HCT116 (cell line): ENCODE data around the gene SELENOH. TPM values are rescaled to one million over a fixed set of nuclear protein-coding genes. Genes with fewer than 3 reads are reported as not detected.

Experiments used
- ATAC-seq: fragments of 200-7000 bp; cut with Tn5 transposase; 2 replicates; pipeline ENCODE4 v1.9.1; 2020; ENCODE audit warnings: mild to moderate bottlenecking, moderate library complexity
- Bru-seq: library from RNA; stranded (reverse); fragments of 400-500 nt; gene quantifications from one replicate; lab custom pipeline; 2021; lab: Mats Ljungman, UMichigan
- BruChase-seq, 2 experiments: library from RNA; stranded (reverse); fragments of 400-500 nt; gene quantifications; one replicate each; lab custom pipeline; 2021; lab: Mats Ljungman, UMichigan
- BruUV-seq: library from RNA; stranded (reverse); fragments of 400-500 nt; replicated peaks from 2 replicates; lab custom pipeline; 2021; lab: Mats Ljungman, UMichigan
- CTCF ChIA-PET: fragments of 300-600 bp; sonication (Branson Sonifier 250); formaldehyde crosslinking; loops from one replicate; lab custom pipeline; 2021; ENCODE audit warnings: antibody characterized with exemption; lab: Charles Lee
- POLR2A ChIA-PET: fragments of 300-600, 350-600 bp; sonication (Branson Sonifier 250); formaldehyde crosslinking; loops from one replicate; lab custom pipeline; 2021; ENCODE audit warnings: antibody characterized with exemption; lab: Charles Lee
- RAD21 ChIA-PET, 2 experiments: fragments of 300-600 bp; sonication (Branson Sonifier 250); formaldehyde crosslinking; loops; one replicate each; lab custom pipeline; 2023; ENCODE audit warnings: low total read pairs in 2 of 2; ENCODE audit not compliant: uncharacterized antibody in 2 of 2, unreplicated experiment in 2 of 2, low non-redundant PET in 1 of 2; lab: Charles Lee
- DNase-seq: peaks from one replicate; pipeline ENCODE4 v3.0.0-alpha.2; 2010; ENCODE audit warnings: low read depth, low spot score
- H2AFZ ChIP-seq: fragments of 200-600 bp; shearing (Covaris generic), sonication (generic); 2 replicates; pipeline ENCODE4 v1.6.1; 2017; ENCODE audit warnings: low read depth, mixed run types, mixed read lengths, antibody characterized with exemption, low read length; ENCODE audit not compliant: poor library complexity, severe bottlenecking
- H3K27ac ChIP-seq: 2 replicates; pipeline ENCODE4 v1.5.1; 2012; ENCODE audit warnings: low read depth, low read length
- H3K27me3 ChIP-seq: fragments of 200-600 bp; sonication (generic); 2 replicates; pipeline ENCODE4 v1.6.1; 2016; ENCODE audit warnings: mixed run types, low read length, mixed read lengths; ENCODE audit not compliant: insufficient read depth
- H3K36me3 ChIP-seq, 2 experiments: fragments of 200-500 bp in 1 of 2; fragments of 200-600 bp in 1 of 2; sonication (Bioruptor generic) in 1 of 2; sonication (generic) in 1 of 2; 2 replicates each; pipeline versions ENCODE4 v1.5.1 to v1.6.1; 2014 to 2016; ENCODE audit warnings: low read length in 2 of 2, inconsistent platforms in 1 of 2, mixed read lengths in 1 of 2, mixed run types in 1 of 2; ENCODE audit not compliant: insufficient read depth in 2 of 2, control insufficient read depth in 1 of 2
- H3K4me1 ChIP-seq, 2 experiments: fragments of 200-600 bp in 1 of 2; sonication (generic) in 1 of 2; 2 replicates each; pipeline versions ENCODE4 v1.5.1 to v1.6.1; 2012 to 2017; ENCODE audit warnings: low read length in 2 of 2, inconsistent platforms in 1 of 2, mild to moderate bottlenecking in 1 of 2, mixed read lengths in 1 of 2, mixed run types in 1 of 2, moderate library complexity in 1 of 2; ENCODE audit not compliant: insufficient read depth in 2 of 2, control insufficient read depth in 1 of 2
- H3K4me2 ChIP-seq: fragments of 200-600 bp; sonication (generic); 2 replicates; pipeline ENCODE4 v1.6.1; 2017; ENCODE audit warnings: mixed run types, low read length, mixed read lengths
- H3K4me3 ChIP-seq, 2 experiments: fragments of 200-600 bp in 1 of 2; sonication (generic) in 1 of 2; replicated peaks in 1 of 2; 2 replicates each; pipeline ENCODE4 v1.5.1; 2011 to 2016; ENCODE audit warnings: low read length in 2 of 2, control low read depth in 1 of 2, low read depth in 1 of 2, mild to moderate bottlenecking in 1 of 2, mixed read lengths in 1 of 2, mixed run types in 1 of 2
- H3K79me2 ChIP-seq: fragments of 200-600 bp; sonication (generic); 2 replicates; pipeline ENCODE4 v1.6.1; 2017; ENCODE audit warnings: mild to moderate bottlenecking, mixed run types, low read length, moderate library complexity, mixed read lengths; ENCODE audit not compliant: insufficient read depth
- H3K9ac ChIP-seq: fragments of 200-600 bp; sonication (generic); 2 replicates; pipeline ENCODE4 v1.6.1; 2016; ENCODE audit warnings: low read length, mixed read lengths
- H3K9me2 ChIP-seq: fragments of 200-600 bp; sonication (generic), shearing (Covaris generic); 2 replicates; pipeline ENCODE4 v1.6.1; 2017; ENCODE audit warnings: mixed run types, mild to moderate bottlenecking, moderate library complexity; ENCODE audit not compliant: insufficient read depth
- H3K9me3 ChIP-seq, 2 experiments: fragments of 200-500 bp in 1 of 2; fragments of 200-600 bp in 1 of 2; sonication (Bioruptor generic) in 1 of 2; sonication (generic) in 1 of 2; 2 replicates each; pipeline ENCODE4 v1.6.1; 2014 to 2017; ENCODE audit warnings: low read length in 2 of 2, mixed read lengths in 2 of 2, inconsistent platforms in 1 of 2, low read depth in 1 of 2, mild to moderate bottlenecking in 1 of 2, mixed run types in 1 of 2, moderate library complexity in 1 of 2; ENCODE audit not compliant: control insufficient read depth in 1 of 2, insufficient read depth in 1 of 2
- H4K20me1 ChIP-seq: fragments of 200-600 bp; sonication (generic), shearing (Covaris generic); 2 replicates; pipeline ENCODE4 v1.6.1; 2017; ENCODE audit warnings: mixed run types, mild to moderate bottlenecking, moderate library complexity; ENCODE audit not compliant: insufficient read depth
- ATF3 ChIP-seq: IDR thresholded peaks from 2 replicates; pipeline ENCODE4 v1.6.1; 2012
- CBX3 ChIP-seq: IDR thresholded peaks from 2 replicates; pipeline ENCODE4 v1.6.1; 2012; ENCODE audit warnings: low read depth
- CEBPB ChIP-seq: IDR thresholded peaks from 2 replicates; pipeline ENCODE4 v1.6.1; 2012; ENCODE audit warnings: low read depth
- CTCF ChIP-seq, 3 experiments: fragments of 200-600 bp in 1 of 3; sonication (generic) in 1 of 3; IDR thresholded peaks in 2 of 3; conservative IDR thresholded peaks in 1 of 3; 2 replicates each; pipeline ENCODE4 v1.5.1; 2012 to 2017; ENCODE audit warnings: low read depth in 2 of 3, low read length in 2 of 3, antibody characterized with exemption in 1 of 3, borderline replicate concordance in 1 of 3, control low read depth in 1 of 3, mild to moderate bottlenecking in 1 of 3, mixed read lengths in 1 of 3, mixed run types in 1 of 3, moderate library complexity in 1 of 3; ENCODE audit not compliant: insufficient read depth in 1 of 3
- EGR1 ChIP-seq: IDR thresholded peaks from 2 replicates; pipeline ENCODE4 v1.6.1; 2012; ENCODE audit warnings: low read depth
- ELF1 ChIP-seq: IDR thresholded peaks from 2 replicates; pipeline ENCODE4 v1.6.1; 2012; ENCODE audit warnings: low read depth, borderline replicate concordance
- EZH2phosphoT487 ChIP-seq: fragments of 200-600 bp; IDR thresholded peaks from 2 replicates; pipeline ENCODE4 v1.6.1; 2018; ENCODE audit warnings: antibody characterized with exemption, borderline replicate concordance
- FOSL1 ChIP-seq: IDR thresholded peaks from 2 replicates; pipeline ENCODE4 v1.6.1; 2012; ENCODE audit warnings: low read depth
- POLR2A ChIP-seq: IDR thresholded peaks from 2 replicates; pipeline ENCODE4 v1.7.0; 2011; ENCODE audit warnings: borderline replicate concordance; ENCODE audit not compliant: insufficient read depth, insufficient read length; ENCODE audit errors: extremely low read depth
- RAD21 ChIP-seq: IDR thresholded peaks from 2 replicates; pipeline ENCODE4 v1.6.1; 2012; ENCODE audit warnings: low read depth, mild to moderate bottlenecking
- REST ChIP-seq: IDR thresholded peaks from 2 replicates; pipeline ENCODE4 v1.6.1; 2012; ENCODE audit warnings: low read depth
- SIN3A ChIP-seq: IDR thresholded peaks from 2 replicates; pipeline ENCODE4 v1.6.1; 2012; ENCODE audit warnings: low read depth
- SP1 ChIP-seq: IDR thresholded peaks from 2 replicates; pipeline ENCODE4 v1.6.1; 2012; ENCODE audit warnings: low read depth
- SRF ChIP-seq: IDR thresholded peaks from 2 replicates; pipeline ENCODE4 v1.6.1; 2012; ENCODE audit warnings: low read depth
- TCF7L2 ChIP-seq: IDR thresholded peaks from 2 replicates; pipeline ENCODE4 v1.7.0; 2011; ENCODE audit warnings: borderline replicate concordance, inconsistent platforms; ENCODE audit not compliant: insufficient read depth, insufficient read length; ENCODE audit errors: extremely low read depth
- YY1 ChIP-seq: IDR thresholded peaks from 2 replicates; pipeline ENCODE4 v1.6.1; 2011; ENCODE audit warnings: low read length, low read depth, moderate library complexity, mild to moderate bottlenecking; ENCODE audit not compliant: insufficient replicate concordance; ENCODE audit errors: extremely low read depth
- ZFX ChIP-seq: fragments of 450-650 bp; IDR thresholded peaks from 2 replicates; pipeline ENCODE4 v1.6.1; 2017
- ZNF274 ChIP-seq: fragments of 200-500 bp; sonication (Bioruptor generic); IDR thresholded peaks from 2 replicates; pipeline ENCODE4 v1.6.1; 2014; ENCODE audit warnings: mild to moderate bottlenecking, low read depth, low read length, inconsistent platforms
- intact Hi-C: fragments of 100-400 bp; cut with micrococcal nuclease; formaldehyde crosslinking; loops from 2 replicates; pipeline ENCODE4 v1.10.0; 2022
- long read RNA-seq: library from polyadenylated mRNA; unstranded; transcript quantifications from one replicate; pipeline ENCODE4 v2.0.0, GENCODE V29; 2021; ENCODE audit not compliant: unreplicated experiment
- polyA plus RNA-seq: library from polyadenylated mRNA; unstranded; fragments of >200 nt; gene quantifications from 2 replicates; pipeline ENCODE4 v1.2.1, GENCODE V29; 2012; ENCODE audit warnings: missing spikeins
- total RNA-seq: library from RNA; stranded (reverse); gene quantifications from one replicate; pipeline ENCODE4 v1.2.1, GENCODE V29; 2021; ENCODE audit not compliant: unreplicated experiment

The SELENOH gene
- total RNA-seq (194 TPM), Bru-seq, nascent RNA (percentile 96 among the genes with signal in this experiment), BruChase-seq, experiment 1, labeled RNA remaining after a 6-hour chase (percentile 96 among the genes with signal in this experiment), BruChase-seq, experiment 2, labeled RNA remaining after a 2-hour chase (percentile 97 among the genes with signal in this experiment)
- polyA plus RNA-seq, result 149 and 178 TPM in 2 replicates
- long read RNA-seq, transcript SELENOH-204 (4 exons, 818 nt), result major isoform, 102 of 133 reads
- long read RNA-seq, partial matches to known transcripts, result 22 of 133 reads
- long read RNA-seq, other reads (novel, unspliced or antisense), result 1 of 133 reads

- Histone ChIP-seq H3K79me2 (peaks cover 49% of the 10 kb centered on the region), H3K27ac (peak within 1 kb of the TSS; percentile 76), H3K4me2 (peak within 1 kb of the TSS; percentile 82), H3K9ac (peak within 1 kb of the TSS; percentile 96), H3K4me3 (peak within 1 kb of the TSS; percentile 95 to 97), H3K36me3 (peaks cover 18 to 50% of the 10 kb centered on the region in 2 experiments), H3K27me3 (no peaks in the 10 kb centered on the region), H3K9me3 (no peaks in the 10 kb centered on the region), H3K4me1 (peaks cover 0 to 17% of the 10 kb centered on the region in 2 experiments; a peak in 2 of 4 replicates), H3K9me2 (no peaks in the 10 kb centered on the region), H4K20me1 (no peaks in the 10 kb centered on the region), H2AFZ (no peak within 1 kb of the TSS)
- CTCF ChIA-PET, result interaction anchor here (0.6 to 1.7 kb wide), 4 partner anchors 10 to 762 kb away, joined by 3 to 13 read pairs (median 4); partner anchors contain the start of gene BTBD18
- BruUV-seq, result no TSS peak
- ATAC-seq (peak; percentile 95), DNase-seq (peak; percentile 94)
- intact Hi-C loops, result loop anchor here (1.0 to 5.0 kb wide), 2 partner anchors 29 to 771 kb away; partner anchors contain the start of genes MED19 and TMX2
- RAD21 ChIA-PET, result interaction anchor here (0.6 to 1.3 kb wide), 4 partner anchors 14 to 59 kb away, joined by 3 to 4 read pairs (median 3); no protein-coding TSS in a partner anchor
- POLR2A ChIA-PET, result interaction anchor here (0.5 to 1.6 kb wide), 8 partner anchors 10 to 66 kb away, joined by 3 to 10 read pairs (median 6); partner anchors contain the start of genes BTBD18, MED19 and TMX2
- TF ChIP-seq ELF1 (peak; percentile 65; the same call in 1 of the 2 replicates), SRF (peak; percentile 83), RAD21 (no peak), FOSL1 (no peak), EGR1 (peak; percentile 63; the same call in 1 of the 2 replicates), CEBPB (no peak; the same call in 1 of the 2 replicates), ZNF274 (no peak), CBX3 (peak; percentile 99), SIN3A (peak; percentile 83; the same call in 1 of the 2 replicates), ZFX (peak; percentile 37; the same call in 1 of the 2 replicates), YY1 (peak; percentile 65), CTCF (IDR thresholded peaks at IDR 0.05 in 2 of 3, conservative IDR thresholded peaks at IDR 0.05 in 1 of 3; ENCODE audit: borderline replicate concordance in 1 of 3, insufficient read depth in 1 of 3, low read depth in 2 of 3, low read length in 2 of 3) (no peak), REST (no peak), EZH2phosphoT487 (no peak), POLR2A (peak; percentile 62), TCF7L2 (peak; percentile 69), ATF3 (no peak; the same call in 1 of the 2 replicates), SP1 (peak; percentile 95)
These were observed at the start of gene SELENOH for GRCh38 chr11:57741132-57742086. Gene SELENOH, plus strand, starts transcription at chr11:57741491. Its CDS starts 105 bp downstream, at chr11:57741596.
